Endodermal cell (in vitro differentiated cells): ENCODE results near the gene MARK1. TPM values are rescaled to one million over a fixed set of nuclear protein-coding genes. Genes with fewer than 3 reads are reported as not detected.

Experiments used
- DNase-seq: peaks from one replicate; pipeline ENCODE4 v3.0.0-alpha.2; 2017
- H3K27ac ChIP-seq: 2 replicates; pipeline ENCODE4 v1.5.1; 2013; ENCODE audit warnings: mild to moderate bottlenecking, low read depth, low read length, moderate library complexity
- H3K27me3 ChIP-seq: 2 replicates; pipeline ENCODE4 v1.6.1; 2013; ENCODE audit warnings: mild to moderate bottlenecking, low read length, moderate library complexity; ENCODE audit not compliant: insufficient read depth, control insufficient read depth, poor library complexity, severe bottlenecking
- H3K36me3 ChIP-seq: 2 replicates; pipeline ENCODE4 v1.7.0; 2013; ENCODE audit warnings: mild to moderate bottlenecking, low read length, moderate library complexity; ENCODE audit not compliant: control insufficient read depth, insufficient read depth
- H3K4me1 ChIP-seq: one replicate; pipeline ENCODE4 v1.7.0; 2013; ENCODE audit warnings: low read length; ENCODE audit not compliant: control insufficient read depth, insufficient read depth
- H3K4me3 ChIP-seq: 2 replicates; pipeline ENCODE4 v1.5.1; 2013; ENCODE audit warnings: mild to moderate bottlenecking, low read length, moderate library complexity
- H3K9ac ChIP-seq: 2 replicates; pipeline ENCODE4 v1.6.1; 2013; ENCODE audit warnings: mild to moderate bottlenecking, low read length, moderate library complexity; ENCODE audit not compliant: poor library complexity, severe bottlenecking; ENCODE audit errors: extremely low read depth
- H3K9me3 ChIP-seq: 2 replicates; pipeline ENCODE4 v1.6.1; 2013; ENCODE audit warnings: mild to moderate bottlenecking, low read length, moderate library complexity; ENCODE audit not compliant: control insufficient read depth
- H3K27ac Mint-ChIP-seq: 2 replicates; pipeline ENCODE4 v1.8.0; 2020; ENCODE audit warnings: mixed read lengths
- H3K27me3 Mint-ChIP-seq: 2 replicates; pipeline ENCODE4 v1.8.0; 2021; ENCODE audit warnings: mild to moderate bottlenecking, mixed read lengths; ENCODE audit not compliant: insufficient read depth
- H3K36me3 Mint-ChIP-seq: 2 replicates; pipeline ENCODE4 v1.8.0; 2020; ENCODE audit warnings: low read depth, mixed read lengths
- H3K4me1 Mint-ChIP-seq: 2 replicates; pipeline ENCODE4 v1.8.0; 2020; ENCODE audit warnings: mixed read lengths
- H3K4me3 Mint-ChIP-seq: 2 replicates; pipeline ENCODE4 v1.8.0; 2020; ENCODE audit warnings: mild to moderate bottlenecking, moderate library complexity, mixed read lengths
- H3K9me3 Mint-ChIP-seq: 2 replicates; pipeline ENCODE4 v1.8.0; 2020; ENCODE audit warnings: mild to moderate bottlenecking, mixed read lengths
- WGBS, 2 experiments: methylation state at CpG; one replicate each; pipeline versions ENCODE4 v1.1.5 to v1.1.7; 2013; ENCODE audit warnings: missing lambda C conversion rate in 2 of 2, mixed read lengths in 1 of 2; ENCODE audit not compliant: insufficient coverage in 1 of 2, insufficient read length in 1 of 2; 5-methylcytosine and 5-hydroxymethylcytosine counted together
- total RNA-seq, 2 donors: library from RNA; stranded (reverse); fragmentation: NEBNext Ultra II Directional in 1 of 2; extraction: Animal tissue kit (Norgen Biotek cat#: 25700) in 1 of 2; gene quantifications; 2 replicates in 1 of 2; 3 replicates in 1 of 2; pipeline ENCODE4 v1.2.1, GENCODE V29; 2021
- TF ChIP-seq, protein P1 (sequence below): fragments of 200-600 bp; sonication (generic); conservative IDR thresholded peaks from 2 replicates; pipeline ENCODE4 v1.5.0; 2021; ENCODE audit warnings: antibody characterized with exemption, mild to moderate bottlenecking

MARK1 gene
- total RNA-seq, 2 donors from 2014 or later = 8.8 to 12.6 TPM

DNA sequence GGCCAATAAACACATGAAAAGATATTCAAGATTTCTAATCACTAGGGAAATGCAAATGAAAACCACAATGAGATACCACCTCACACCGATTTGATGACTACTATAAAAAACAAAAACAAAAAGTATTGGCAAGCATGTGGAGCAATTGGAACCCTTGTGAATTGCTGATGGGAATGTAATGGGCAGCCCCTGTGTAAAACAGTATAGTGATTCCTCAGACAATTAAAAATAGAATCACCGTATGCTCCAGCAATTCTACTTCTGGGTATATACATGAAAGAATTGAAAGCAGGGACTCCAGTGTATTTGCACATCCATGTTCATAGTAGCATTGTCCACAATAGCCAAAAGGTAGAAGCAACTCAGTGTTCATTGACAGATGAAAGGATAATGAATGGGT lies 149.3 kb downstream of the MARK1 start:
- H3K9me3 Mint-ChIP-seq = no peaks in the 10 kb centered on the region
- no peak overlapping the region for H3K4me3 Mint-ChIP-seq
- no peak overlapping the region for H3K27ac ChIP-seq
- no peaks in the 10 kb centered on the region for H3K27me3 ChIP-seq
- no peaks in the 10 kb centered on the region for H3K27me3 Mint-ChIP-seq
- H3K4me3 ChIP-seq = no peak overlapping the region
- H3K36me3 ChIP-seq = no peaks in the 10 kb centered on the region
- TF ChIP-seq, protein P1, sequence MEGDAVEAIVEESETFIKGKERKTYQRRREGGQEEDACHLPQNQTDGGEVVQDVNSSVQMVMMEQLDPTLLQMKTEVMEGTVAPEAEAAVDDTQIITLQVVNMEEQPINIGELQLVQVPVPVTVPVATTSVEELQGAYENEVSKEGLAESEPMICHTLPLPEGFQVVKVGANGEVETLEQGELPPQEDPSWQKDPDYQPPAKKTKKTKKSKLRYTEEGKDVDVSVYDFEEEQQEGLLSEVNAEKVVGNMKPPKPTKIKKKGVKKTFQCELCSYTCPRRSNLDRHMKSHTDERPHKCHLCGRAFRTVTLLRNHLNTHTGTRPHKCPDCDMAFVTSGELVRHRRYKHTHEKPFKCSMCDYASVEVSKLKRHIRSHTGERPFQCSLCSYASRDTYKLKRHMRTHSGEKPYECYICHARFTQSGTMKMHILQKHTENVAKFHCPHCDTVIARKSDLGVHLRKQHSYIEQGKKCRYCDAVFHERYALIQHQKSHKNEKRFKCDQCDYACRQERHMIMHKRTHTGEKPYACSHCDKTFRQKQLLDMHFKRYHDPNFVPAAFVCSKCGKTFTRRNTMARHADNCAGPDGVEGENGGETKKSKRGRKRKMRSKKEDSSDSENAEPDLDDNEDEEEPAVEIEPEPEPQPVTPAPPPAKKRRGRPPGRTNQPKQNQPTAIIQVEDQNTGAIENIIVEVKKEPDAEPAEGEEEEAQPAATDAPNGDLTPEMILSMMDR = no peak
- no peak for DNase-seq
- H3K36me3 Mint-ChIP-seq = no peaks in the 10 kb centered on the region
- WGBS, 2 experiments = 82% methylated on average over 2 of the region's 2 CpGs; no CpG with 5 or more reads in 1 of the 2 experiments
- H3K4me1 ChIP-seq = no peaks in the 10 kb centered on the region
- no peaks in the 10 kb centered on the region for H3K9me3 ChIP-seq
- H3K27ac Mint-ChIP-seq = no peak overlapping the region
- no peak overlapping the region for H3K9ac ChIP-seq
- H3K4me1 Mint-ChIP-seq = no peaks in the 10 kb centered on the region

- Mint-ChIP-seq H3K4me3 (no peak overlapping the region), H3K27ac (no peak overlapping the region), H3K9me3 (no peaks in the 10 kb centered on the region), H3K4me1 (no peaks in the 10 kb centered on the region), H3K27me3 (no peaks in the 10 kb centered on the region), H3K36me3 (no peaks in the 10 kb centered on the region)
- Histone ChIP-seq H3K36me3 (no peaks in the 10 kb centered on the region), H3K27ac (no peak overlapping the region), H3K4me3 (no peak overlapping the region), H3K9me3 (no peaks in the 10 kb centered on the region), H3K4me1 (no peaks in the 10 kb centered on the region), H3K9ac (no peak overlapping the region), H3K27me3 (no peaks in the 10 kb centered on the region)
- 41 to 69% methylated on average over 3 to 6 of the region's 7 CpGs for WGBS, 2 experiments
- TF ChIP-seq, protein P1 = peak; percentile 82
- DNase-seq = peak; percentile 64
These were observed 152.2 kb downstream of the MARK1 start for GRCh38 chr1:220680085-220680687.

GRCh38 chr1:220681220-220681880 lies 153.4 kb downstream of the MARK1 start:
- DNase-seq = no peak
- Histone ChIP-seq H3K27ac (no peak overlapping the region), H3K27me3 (no peaks in the 10 kb centered on the region), H3K9me3 (no peaks in the 10 kb centered on the region), H3K36me3 (no peaks in the 10 kb centered on the region), H3K9ac (no peak overlapping the region), H3K4me3 (no peak overlapping the region), H3K4me1 (no peaks in the 10 kb centered on the region)
- Mint-ChIP-seq H3K27me3 (no peaks in the 10 kb centered on the region), H3K9me3 (no peaks in the 10 kb centered on the region), H3K36me3 (no peaks in the 10 kb centered on the region), H3K4me3 (no peak overlapping the region), H3K27ac (no peak overlapping the region), H3K4me1 (no peaks in the 10 kb centered on the region)
- WGBS, 2 experiments = 92 to 93% methylated on average over 6 to 10 of the region's 10 CpGs
- TF ChIP-seq, protein P1 = no peak
